ENCODE measurements around the gene SIPA1. TPM values are rescaled to one million over a fixed set of nuclear protein-coding genes. Genes with fewer than 3 reads are reported as not detected.
A peak's percentile ranks its signal among the peaks of the same experiment; 100 is the strongest.

The SIPA1 gene
- total and polyA plus RNA-seq, 4 donors: 15.4 to 34.9 (median 22.8) TPM

- TF ChIP-seq NR2F2 (IDR thresholded peaks at IDR 0.05): no peak
- no peak for TF ChIP-seq FOXA1 (IDR thresholded peaks at IDR 0.05)
- no peak for TF ChIP-seq TAF1 (conservative IDR thresholded peaks at IDR 0.05)
- no peak for TF ChIP-seq GABPA (IDR thresholded peaks at IDR 0.05 in 1 of 2, conservative IDR thresholded peaks at IDR 0.05 in 1 of 2)
- no peak for TF ChIP-seq HNF4G (IDR thresholded peaks at IDR 0.05)
- TF ChIP-seq JUND (IDR thresholded peaks at IDR 0.05): no peak
- peak in 1 of 2 donors; percentile 14 for TF ChIP-seq RXRA (IDR thresholded peaks at IDR 0.05)
- TF ChIP-seq CTCF (IDR thresholded peaks at IDR 0.05; ENCODE audit: low read depth, low read length, missing input control): no peak
These were observed 11.1 kb downstream of the SIPA1 start (continued) for GRCh38 chr11:65648997-65649493.

GRCh38 chr11:65649656-65650546 lies 12.0 kb downstream of the SIPA1 start:
- Histone ChIP-seq H3K9me3 (ENCODE audit: control insufficient read depth in 4 of 4, low read length in 3 of 4) (no peaks in the 10 kb centered on the region), H3K27me3 (ENCODE audit: control insufficient read depth in 4 of 4, insufficient read depth in 4 of 4, low read length in 3 of 4) (no peaks in the 10 kb centered on the region), H3K9ac (ENCODE audit: low read depth in 1 of 2, low read length in 2 of 2) (no peak overlapping the region), H3K4me3 (ENCODE audit: low read depth in 1 of 3, low read length in 3 of 3) (no peak overlapping the region), H3K36me3 (ENCODE audit: control insufficient read depth in 4 of 4, insufficient read depth in 3 of 4, low read depth in 1 of 4, low read length in 3 of 4) (peaks cover 1 to 13% (median 11%) of the 10 kb centered on the region in 4 donors), H3K4me1 (ENCODE audit: control insufficient read depth in 4 of 4, insufficient read depth in 4 of 4, low read length in 3 of 4) (peaks cover 33 to 60% (median 45%) of the 10 kb centered on the region in 4 donors), H3K27ac (ENCODE audit: low read depth in 1 of 2, low read length in 2 of 2) (no peak overlapping the region)
- no peak for DNase-seq (ENCODE audit: low spot score)
- 87% methylated on average over 16 of the region's 16 CpGs for WGBS
- TF ChIP-seq JUND (IDR thresholded peaks at IDR 0.05): no peak
- TF ChIP-seq NR2F2 (IDR thresholded peaks at IDR 0.05): no peak
- no peak for TF ChIP-seq MAX (IDR thresholded peaks at IDR 0.05)
- TF ChIP-seq CTCF (IDR thresholded peaks at IDR 0.05; ENCODE audit: low read depth, low read length, missing input control): no peak
- no peak for TF ChIP-seq TAF1 (conservative IDR thresholded peaks at IDR 0.05)
- no peak for TF ChIP-seq YY1 (IDR thresholded peaks at IDR 0.05)
- no peak for TF ChIP-seq RXRA (IDR thresholded peaks at IDR 0.05)
- TF ChIP-seq ATF3 (IDR thresholded peaks at IDR 0.05): no peak
- TF ChIP-seq FOXA1 (IDR thresholded peaks at IDR 0.05): no peak
- no peak for TF ChIP-seq FOXA2 (IDR thresholded peaks at IDR 0.05)
- TF ChIP-seq HNF4A (conservative IDR thresholded peaks at IDR 0.05): no peak
- no peak for TF ChIP-seq HNF4G (IDR thresholded peaks at IDR 0.05)
- TF ChIP-seq REST (IDR thresholded peaks at IDR 0.05): no peak
- no peak for TF ChIP-seq GABPA (IDR thresholded peaks at IDR 0.05 in 1 of 2, conservative IDR thresholded peaks at IDR 0.05 in 1 of 2)
- no peak for TF ChIP-seq ZBTB33 (IDR thresholded peaks at IDR 0.05)
- no peak for TF ChIP-seq RAD21 (IDR thresholded peaks at IDR 0.05)
- no peak for TF ChIP-seq SP1 (IDR thresholded peaks at IDR 0.05)
- no peak for TF ChIP-seq EGR1 (IDR thresholded peaks at IDR 0.05; ENCODE audit: low read depth in 2 of 2)

Data from liver (tissue), 9 donors.